WTC11 (cell line): ENCODE data around the gene DDIAS. TPM values are rescaled to one million over a fixed set of nuclear protein-coding genes. Genes with fewer than 3 reads are reported as not detected.
"Not testable (repeated sequence)": the region's sequence is repeated elsewhere in the genome, so short reads cannot be mapped to it uniquely, and the experiment has no call there.

Experiments used
- ATAC-seq: fragments of 200-7000 bp; cut with Tn5 transposase; 2 replicates; pipeline ENCODE4 v1.10.0; 2021; ENCODE audit warnings: mild to moderate bottlenecking, moderate library complexity
- CTCF ChIA-PET: fragments of 300-600 bp; sonication (Branson Sonifier 250); formaldehyde crosslinking; loops from one replicate; lab custom pipeline; 2021; ENCODE audit warnings: antibody characterized with exemption; lab: Charles Lee
- POLR2A ChIA-PET: fragments of 350-600 bp; sonication (Branson Sonifier 250); formaldehyde crosslinking; loops from one replicate; lab custom pipeline; 2021; ENCODE audit warnings: antibody characterized with exemption; lab: Charles Lee
- DNase-seq: peaks from one replicate; pipeline ENCODE4 v3.0.0; 2021; ENCODE audit warnings: low spot score
- H3K27ac Mint-ChIP-seq: 2 replicates; pipeline ENCODE4 v1.8.0; 2021; ENCODE audit warnings: mixed read lengths
- H3K27me3 Mint-ChIP-seq: 2 replicates; pipeline ENCODE4 v1.8.0; 2021; ENCODE audit warnings: low read depth, mild to moderate bottlenecking, moderate library complexity, mixed read lengths
- H3K36me3 Mint-ChIP-seq: 2 replicates; pipeline ENCODE4 v1.8.0; 2021; ENCODE audit warnings: mixed read lengths
- H3K4me1 Mint-ChIP-seq: 2 replicates; pipeline ENCODE4 v1.8.0; 2022; ENCODE audit warnings: mixed read lengths
- H3K4me3 Mint-ChIP-seq: 2 replicates; pipeline ENCODE4 v1.8.0; 2021; ENCODE audit warnings: mild to moderate bottlenecking, moderate library complexity, mixed read lengths
- H3K9me3 Mint-ChIP-seq: 2 replicates; pipeline ENCODE4 v1.8.0; 2021; ENCODE audit warnings: mixed read lengths
- AFF4 ChIP-seq: sonication (generic); formaldehyde crosslinking; IDR thresholded peaks from 2 replicates; pipeline ENCODE4 v1.8.1; 2023; ENCODE audit warnings: mild to moderate bottlenecking, missing genetic modification reagents, borderline replicate concordance
- ATF6 ChIP-seq: sonication (generic); formaldehyde crosslinking; IDR thresholded peaks from 2 replicates; pipeline ENCODE4 v1.8.1; 2023; ENCODE audit warnings: mild to moderate bottlenecking, missing genetic modification reagents
- FOXP1 ChIP-seq: sonication (generic); formaldehyde crosslinking; IDR thresholded peaks from 2 replicates; pipeline ENCODE4 v1.8.0; 2022; ENCODE audit warnings: missing genetic modification reagents, mild to moderate bottlenecking, moderate library complexity, borderline replicate concordance
- OVOL2 ChIP-seq: fragments of 250-450 bp; sonication (Bioruptor Pico); IDR thresholded peaks from 2 replicates; pipeline ENCODE4 v1.9.0; 2021; ENCODE audit warnings: mild to moderate bottlenecking, borderline replicate concordance
- PRRX2 ChIP-seq: fragments of 250-450 bp; sonication (Bioruptor Pico); IDR thresholded peaks from 2 replicates; pipeline ENCODE4 v1.8.0; 2021; ENCODE audit warnings: mild to moderate bottlenecking
- TCF7 ChIP-seq: sonication (generic); formaldehyde crosslinking; IDR thresholded peaks from 2 replicates; pipeline ENCODE4 v1.8.0; 2022; ENCODE audit warnings: mild to moderate bottlenecking, low read depth, missing genetic modification reagents, moderate library complexity
- TEAD4 ChIP-seq: sonication (generic); formaldehyde crosslinking; IDR thresholded peaks from 2 replicates; pipeline ENCODE4 v1.8.0; 2022; ENCODE audit warnings: mild to moderate bottlenecking, missing genetic modification reagents
- TP53 ChIP-seq: sonication (generic); formaldehyde crosslinking; IDR thresholded peaks from 2 replicates; pipeline ENCODE4 v1.8.1; 2023; ENCODE audit warnings: mild to moderate bottlenecking, missing genetic modification reagents
- ZNF263 ChIP-seq: sonication (generic); formaldehyde crosslinking; IDR thresholded peaks from 2 replicates; pipeline ENCODE4 v1.8.1; 2022; ENCODE audit warnings: low read depth, mild to moderate bottlenecking, moderate library complexity, missing genetic modification reagents
- ZNF281 ChIP-seq: sonication (generic); formaldehyde crosslinking; IDR thresholded peaks from 2 replicates; pipeline ENCODE4 v1.8.0; 2023; ENCODE audit warnings: mild to moderate bottlenecking, missing genetic modification reagents
- ZNF671 ChIP-seq: fragments of 250-450 bp; sonication (Bioruptor Pico); IDR thresholded peaks from 2 replicates; pipeline ENCODE4 v1.8.0; 2021; ENCODE audit warnings: mild to moderate bottlenecking
- total RNA-seq: library from RNA; stranded (reverse); gene quantifications from 3 replicates; pipeline ENCODE4 v1.2.3, GENCODE V29; 2021
- TF ChIP-seq, protein P1 (sequence below): sonication (generic); formaldehyde crosslinking; IDR thresholded peaks from 2 replicates; pipeline ENCODE4 v1.8.1; 2023; ENCODE audit warnings: mild to moderate bottlenecking, missing genetic modification reagents, moderate library complexity

Gene DDIAS
- total RNA-seq, 1 experiment from 2014 or later: 28.7 TPM

DNA sequence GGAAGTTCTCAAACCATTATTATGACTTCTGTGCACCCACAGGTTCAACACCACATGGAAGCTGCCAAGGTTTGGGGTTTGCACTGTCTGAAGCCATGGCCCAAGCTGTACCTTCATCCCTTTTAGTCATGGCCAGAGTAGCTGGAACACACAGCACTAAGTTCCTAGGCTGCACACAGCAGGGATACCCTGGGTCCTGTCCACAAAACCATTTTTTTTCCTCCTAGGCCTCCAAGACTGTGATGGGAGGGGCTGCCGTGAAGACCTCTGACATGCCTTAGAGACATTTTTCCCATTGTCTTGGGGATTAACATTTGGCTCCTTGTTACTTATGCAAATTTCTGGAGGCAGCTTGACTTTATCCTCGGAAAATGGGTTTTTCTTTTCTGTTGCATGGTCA, 42.7 kb downstream of the DDIAS start:
- CTCF ChIA-PET: no interaction called here
- TF ChIP-seq PRRX2 (CRISPR knock-in tag): no peak
- no peak for TF ChIP-seq ZNF281
- TF ChIP-seq AFF4 (CRISPR knock-in tag): no peak
- no peak for TF ChIP-seq ZNF263 (CRISPR knock-in tag)
- no peak for TF ChIP-seq ATF6 (CRISPR knock-in tag)
- no peak for TF ChIP-seq OVOL2
- no peak for TF ChIP-seq TCF7 (CRISPR knock-in tag)
- TF ChIP-seq, protein P1, sequence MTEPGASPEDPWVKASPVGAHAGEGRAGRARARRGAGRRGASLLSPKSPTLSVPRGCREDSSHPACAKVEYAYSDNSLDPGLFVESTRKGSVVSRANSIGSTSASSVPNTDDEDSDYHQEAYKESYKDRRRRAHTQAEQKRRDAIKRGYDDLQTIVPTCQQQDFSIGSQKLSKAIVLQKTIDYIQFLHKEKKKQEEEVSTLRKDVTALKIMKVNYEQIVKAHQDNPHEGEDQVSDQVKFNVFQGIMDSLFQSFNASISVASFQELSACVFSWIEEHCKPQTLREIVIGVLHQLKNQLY (CRISPR knock-in tag): no peak
- DNase-seq: no peak

DNA sequence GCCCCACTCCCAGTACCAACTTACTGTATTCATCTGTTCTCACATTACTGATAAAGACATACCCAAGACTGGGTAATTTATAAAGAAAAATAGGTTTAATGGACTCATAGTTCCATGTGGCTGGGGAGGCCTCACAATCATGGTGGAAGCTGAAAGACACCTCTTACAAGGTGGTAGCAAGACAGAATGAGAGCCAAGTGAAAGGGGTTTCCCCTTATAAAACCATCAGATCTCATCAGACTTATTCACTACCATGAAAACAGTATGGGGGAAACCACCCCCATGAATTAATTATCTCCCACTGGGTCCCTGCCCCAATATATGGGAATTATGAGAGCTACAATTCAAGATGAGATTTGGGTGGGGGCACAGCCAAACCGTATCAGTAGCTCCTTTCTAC, 43.5 kb downstream of the DDIAS start:
- peaks cover 14% of the 10 kb centered on the region for H3K9me3 Mint-ChIP-seq
- H3K27ac Mint-ChIP-seq, POLR2A ChIA-PET, H3K36me3 Mint-ChIP-seq, DNase-seq, H3K4me1 Mint-ChIP-seq, H3K4me3 Mint-ChIP-seq, H3K27me3 Mint-ChIP-seq, ATAC-seq: not testable (repeated sequence)
- CTCF ChIA-PET: interaction anchor here (1.3 kb wide), 1 partner anchor 18 kb away, joined by 3 read pairs; no protein-coding TSS in a partner anchor

More for the DNA sequence above, 42.7 kb downstream of the DDIAS start:
- peaks cover 14% of the 10 kb centered on the region for H3K9me3 Mint-ChIP-seq
- H3K27ac Mint-ChIP-seq: no peak overlapping the region
- no peaks in the 10 kb centered on the region; the same call in 1 of the 2 replicates for H3K27me3 Mint-ChIP-seq
- POLR2A ChIA-PET: no interaction called here
- H3K4me3 Mint-ChIP-seq: no peak overlapping the region
- peak; percentile 36 for ATAC-seq
- H3K36me3 Mint-ChIP-seq: no peaks in the 10 kb centered on the region
- peaks cover 7% of the 10 kb centered on the region for H3K4me1 Mint-ChIP-seq

DNA sequence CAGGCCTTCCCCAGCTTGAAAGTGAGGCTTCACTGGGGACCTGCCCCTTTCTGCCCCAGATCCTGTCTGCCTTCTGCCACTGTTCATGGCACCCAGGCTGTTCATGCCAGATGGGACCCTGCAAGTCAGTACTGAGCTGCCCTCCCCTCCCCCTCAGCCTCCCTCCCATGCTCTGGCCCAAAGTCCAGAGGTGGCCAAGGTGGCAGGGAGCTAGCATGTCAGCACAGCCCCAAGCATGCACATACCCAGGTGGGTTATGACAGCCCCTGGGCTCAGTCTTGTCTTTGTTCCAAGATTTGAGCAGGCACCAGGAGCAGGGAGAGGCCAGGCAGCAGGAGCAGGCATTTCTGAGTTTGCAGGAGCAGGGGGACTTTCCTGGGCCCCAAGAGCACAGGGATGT, 44.1 kb downstream of the DDIAS start:
- H3K27me3 Mint-ChIP-seq: no peaks in the 10 kb centered on the region; the same call in 1 of the 2 replicates
- peaks cover 7% of the 10 kb centered on the region for H3K4me1 Mint-ChIP-seq
- ChIA-PET POLR2A (no interaction called here), CTCF (interaction anchor here (1.3 to 1.8 kb wide), 2 partner anchors 19 to 78 kb away, joined by 3 to 5 read pairs; no protein-coding TSS in a partner anchor)
- H3K4me3 Mint-ChIP-seq: no peak overlapping the region
- no peaks in the 10 kb centered on the region for H3K36me3 Mint-ChIP-seq
- no peak for TF ChIP-seq TP53 (CRISPR knock-in tag)
- no peak for TF ChIP-seq TEAD4
- TF ChIP-seq FOXP1 (CRISPR knock-in tag): no peak
- TF ChIP-seq ZNF671 (CRISPR knock-in tag): no peak
- TF ChIP-seq, all 79 proteins: peak for 0
- H3K9me3 Mint-ChIP-seq: peaks cover 14% of the 10 kb centered on the region
- DNase-seq (no peak), ATAC-seq (no peak)
- H3K27ac Mint-ChIP-seq: no peak overlapping the region
